GM12872 (cell line): ENCODE data around the gene DDO.

ENCODE experiments used
- TF ChIP-seq, protein P1 (sequence below): IDR thresholded peaks from 3 replicates; pipeline ENCODE4 v1.5.1; 2011; ENCODE audit warnings: low read depth, mild to moderate bottlenecking, low read length, moderate library complexity; ENCODE audit not compliant: insufficient read depth

Gene DDO, protein sequence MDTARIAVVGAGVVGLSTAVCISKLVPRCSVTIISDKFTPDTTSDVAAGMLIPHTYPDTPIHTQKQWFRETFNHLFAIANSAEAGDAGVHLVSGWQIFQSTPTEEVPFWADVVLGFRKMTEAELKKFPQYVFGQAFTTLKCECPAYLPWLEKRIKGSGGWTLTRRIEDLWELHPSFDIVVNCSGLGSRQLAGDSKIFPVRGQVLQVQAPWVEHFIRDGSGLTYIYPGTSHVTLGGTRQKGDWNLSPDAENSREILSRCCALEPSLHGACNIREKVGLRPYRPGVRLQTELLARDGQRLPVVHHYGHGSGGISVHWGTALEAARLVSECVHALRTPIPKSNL

GRCh38 chr6:110415086-110415916, at the start of gene DDO:
Gene DDO, minus strand, starts transcription at chr6:110415575. Its CDS starts 2,113 bp downstream, at chr6:110413462.
- TF ChIP-seq, protein P1, sequence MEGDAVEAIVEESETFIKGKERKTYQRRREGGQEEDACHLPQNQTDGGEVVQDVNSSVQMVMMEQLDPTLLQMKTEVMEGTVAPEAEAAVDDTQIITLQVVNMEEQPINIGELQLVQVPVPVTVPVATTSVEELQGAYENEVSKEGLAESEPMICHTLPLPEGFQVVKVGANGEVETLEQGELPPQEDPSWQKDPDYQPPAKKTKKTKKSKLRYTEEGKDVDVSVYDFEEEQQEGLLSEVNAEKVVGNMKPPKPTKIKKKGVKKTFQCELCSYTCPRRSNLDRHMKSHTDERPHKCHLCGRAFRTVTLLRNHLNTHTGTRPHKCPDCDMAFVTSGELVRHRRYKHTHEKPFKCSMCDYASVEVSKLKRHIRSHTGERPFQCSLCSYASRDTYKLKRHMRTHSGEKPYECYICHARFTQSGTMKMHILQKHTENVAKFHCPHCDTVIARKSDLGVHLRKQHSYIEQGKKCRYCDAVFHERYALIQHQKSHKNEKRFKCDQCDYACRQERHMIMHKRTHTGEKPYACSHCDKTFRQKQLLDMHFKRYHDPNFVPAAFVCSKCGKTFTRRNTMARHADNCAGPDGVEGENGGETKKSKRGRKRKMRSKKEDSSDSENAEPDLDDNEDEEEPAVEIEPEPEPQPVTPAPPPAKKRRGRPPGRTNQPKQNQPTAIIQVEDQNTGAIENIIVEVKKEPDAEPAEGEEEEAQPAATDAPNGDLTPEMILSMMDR: no peak

DNA sequence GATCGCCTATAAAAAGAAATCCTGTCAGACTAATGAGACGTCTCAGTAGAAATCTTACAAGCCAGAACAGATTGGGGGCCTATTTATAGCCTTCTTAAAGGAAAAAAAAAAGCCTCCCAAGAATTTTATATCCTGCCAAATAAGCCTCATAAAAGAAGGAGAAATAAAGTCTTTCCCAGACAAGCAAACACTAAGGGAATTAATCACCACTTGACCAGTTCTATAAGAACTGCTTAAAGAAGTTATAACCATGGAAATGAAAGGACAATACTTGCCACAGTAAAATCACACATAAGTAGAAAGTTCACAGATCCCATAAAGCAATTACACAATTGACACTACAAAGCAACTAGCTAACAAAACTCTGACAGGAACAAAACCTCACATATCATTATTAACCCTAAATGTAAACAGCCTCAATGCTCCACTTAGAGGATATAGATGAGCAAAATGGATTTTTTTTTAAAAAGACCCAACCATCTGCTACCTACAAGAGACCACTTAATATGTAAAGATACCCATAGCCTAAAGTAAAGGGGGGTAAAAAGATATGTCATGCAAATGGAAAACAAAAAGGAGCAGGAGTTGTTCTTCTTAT, 47.6 kb upstream of the DDO start:
- TF ChIP-seq, protein P1: no peak

GRCh38 chr6:110461376-110461775, 46.0 kb upstream of the DDO start:
- TF ChIP-seq, protein P1: no peak

- TF ChIP-seq, protein P1: no peak
Observed at GRCh38 chr6:110459137-110459536, 43.8 kb upstream of the DDO start.

DNA sequence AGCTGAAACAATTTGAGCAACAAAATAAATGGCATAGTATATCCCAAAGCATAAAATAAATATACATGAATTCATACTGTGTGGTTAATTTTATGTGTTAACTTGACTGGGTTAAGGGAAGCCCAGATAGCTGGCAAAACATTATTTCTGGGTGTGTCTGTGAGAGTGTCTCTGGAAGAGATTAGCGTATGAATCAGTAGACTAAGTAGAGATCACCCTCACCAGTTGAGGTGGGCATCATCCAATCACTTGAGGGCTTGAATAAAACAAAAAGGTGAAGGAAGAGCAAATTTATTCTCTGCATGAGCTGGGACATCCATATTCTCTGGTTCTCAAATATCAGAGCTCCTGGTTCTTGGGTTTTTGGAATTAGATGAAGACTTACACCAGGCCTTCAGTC, 43.1 kb upstream of the DDO start:
- TF ChIP-seq, protein P1: no peak

DNA sequence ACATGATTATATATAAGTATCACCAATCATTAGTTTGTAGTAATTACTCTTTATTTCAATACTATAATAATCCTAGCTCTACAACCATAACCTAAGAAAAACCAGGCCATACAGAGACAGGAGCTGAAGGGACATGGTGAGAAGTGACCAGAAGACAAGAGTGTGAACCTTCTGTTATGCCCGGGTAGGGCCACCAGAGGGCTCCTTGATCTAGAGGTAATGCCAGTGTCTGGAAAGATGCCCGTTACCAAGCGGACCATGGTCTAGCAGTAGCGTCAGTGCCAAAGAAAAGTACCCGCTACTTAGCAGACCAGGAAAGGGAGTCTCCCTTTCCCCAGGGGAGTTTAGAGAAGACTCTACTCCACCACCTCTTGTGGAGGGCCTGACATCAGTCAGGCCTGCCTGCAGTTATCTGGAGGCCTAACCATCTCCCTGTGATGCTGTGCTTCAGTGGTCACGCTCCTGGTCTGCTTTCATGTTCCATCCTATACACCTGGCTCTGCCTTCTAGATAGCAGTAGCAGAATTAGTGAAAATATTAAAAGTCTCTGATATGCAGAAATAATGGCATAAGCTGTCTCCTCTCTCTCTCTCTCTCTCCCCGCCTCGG, 42.3 kb upstream of the DDO start:
- TF ChIP-seq, protein P1: peak; percentile 73

- TF ChIP-seq, protein P1: no peak
Observed at GRCh38 chr6:110456694-110457093, 41.3 kb upstream of the DDO start.
